Gastroesophageal sphincter (tissue), 3 donors: Measurements from ENCODE around the gene OR6K2.

ENCODE experiments used
- CTCF ChIP-seq, 4 experiments: fragments of 200-600 bp in 2 of 4; fragments of 450-650 bp in 2 of 4; sonication (generic) in 1 of 4; IDR thresholded peaks; one replicate each; pipeline ENCODE4 v1.5.1; 2017 to 2019; ENCODE audit warnings: antibody characterized with exemption in 4 of 4, mild to moderate bottlenecking in 2 of 4, moderate library complexity in 2 of 4
- EP300 ChIP-seq: sonication (generic); formaldehyde crosslinking; IDR thresholded peaks from one replicate; pipeline ENCODE4 v1.6.1; 2017; ENCODE audit warnings: antibody characterized with exemption, mild to moderate bottlenecking
- POLR2A ChIP-seq, 2 donors: fragments of 450-650 bp; IDR thresholded peaks; one replicate each; pipeline ENCODE4 v1.6.1; 2017; ENCODE audit warnings: antibody characterized with exemption in 2 of 2, mild to moderate bottlenecking in 2 of 2, moderate library complexity in 1 of 2
- POLR2AphosphoS5 ChIP-seq: sonication (generic); formaldehyde crosslinking; IDR thresholded peaks from one replicate; pipeline ENCODE4 v1.6.1; 2017; ENCODE audit warnings: antibody characterized with exemption

GRCh38 chr1:158666037-158666436 lies 34.4 kb downstream of the OR6K2 start:
- TF ChIP-seq CTCF (IDR thresholded peaks at IDR 0.05), result no peak
- TF ChIP-seq POLR2A (IDR thresholded peaks at IDR 0.05), result no peak
- TF ChIP-seq EP300, result no peak
- TF ChIP-seq POLR2AphosphoS5, result no peak
